Measurements from ENCODE around the gene APCDD1L.

The APCDD1L gene

GRCh38 chr20:58546416-58546711, 31.2 kb upstream of the APCDD1L start:
- TF ChIP-seq TEAD4 (IDR thresholded peaks at IDR 0.05), result no peak
- no peak for TF ChIP-seq EP300 (IDR thresholded peaks at IDR 0.05; ENCODE audit: borderline replicate concordance)
- no peak for TF ChIP-seq REST (IDR thresholded peaks at IDR 0.05; ENCODE audit: low read depth)
- no peak for TF ChIP-seq NFIC (IDR thresholded peaks at IDR 0.05)
- no peak for TF ChIP-seq USF1 (IDR thresholded peaks at IDR 0.05)
- TF ChIP-seq TAF1 (IDR thresholded peaks at IDR 0.05; ENCODE audit: low read depth), result no peak
- no peak for TF ChIP-seq EGR1 (IDR thresholded peaks at IDR 0.05)
- no peak for TF ChIP-seq YY1 (IDR thresholded peaks at IDR 0.05; ENCODE audit: low read depth)
- no peak for TF ChIP-seq CREB1 (IDR thresholded peaks at IDR 0.05; ENCODE audit: low read depth)
- no peak for TF ChIP-seq CEBPB (IDR thresholded peaks at IDR 0.05)
- no peak for TF ChIP-seq FOXM1 (IDR thresholded peaks at IDR 0.05; ENCODE audit: borderline replicate concordance, low read depth)
- no peak for TF ChIP-seq ZBTB7A (IDR thresholded peaks at IDR 0.05; ENCODE audit: low read depth)
- TF ChIP-seq MAX (IDR thresholded peaks at IDR 0.05), result no peak
- no peak for TF ChIP-seq RAD21 (IDR thresholded peaks at IDR 0.05; ENCODE audit: low read depth)
- no peak for TF ChIP-seq TCF12 (IDR thresholded peaks at IDR 0.05; ENCODE audit: low read depth)

- no peak for TF ChIP-seq TCF12 (IDR thresholded peaks at IDR 0.05; ENCODE audit: low read depth)
- no peak for TF ChIP-seq YY1 (IDR thresholded peaks at IDR 0.05; ENCODE audit: low read depth)
- no peak for TF ChIP-seq ZBTB7A (IDR thresholded peaks at IDR 0.05; ENCODE audit: low read depth)
- no peak for TF ChIP-seq FOXM1 (IDR thresholded peaks at IDR 0.05; ENCODE audit: borderline replicate concordance, low read depth)
- no peak for TF ChIP-seq RAD21 (IDR thresholded peaks at IDR 0.05; ENCODE audit: low read depth)
- TF ChIP-seq EP300 (IDR thresholded peaks at IDR 0.05; ENCODE audit: borderline replicate concordance), result no peak
- no peak for TF ChIP-seq EGR1 (IDR thresholded peaks at IDR 0.05)
- TF ChIP-seq REST (IDR thresholded peaks at IDR 0.05; ENCODE audit: low read depth), result no peak
- TF ChIP-seq MAX (IDR thresholded peaks at IDR 0.05), result no peak
- no peak for TF ChIP-seq USF1 (IDR thresholded peaks at IDR 0.05)
- no peak for TF ChIP-seq CREB1 (IDR thresholded peaks at IDR 0.05; ENCODE audit: low read depth)
- TF ChIP-seq TEAD4 (IDR thresholded peaks at IDR 0.05), result no peak
- TF ChIP-seq CEBPB (IDR thresholded peaks at IDR 0.05), result no peak
- no peak for TF ChIP-seq TAF1 (IDR thresholded peaks at IDR 0.05; ENCODE audit: low read depth)
- no peak for TF ChIP-seq NFIC (IDR thresholded peaks at IDR 0.05)
Measured at GRCh38 chr20:58545565-58546415, 30.6 kb upstream of the APCDD1L start.

GRCh38 chr20:58544891-58545290, 29.7 kb upstream of the APCDD1L start:
- TF ChIP-seq TCF12 (IDR thresholded peaks at IDR 0.05; ENCODE audit: low read depth) (no peak), REST (IDR thresholded peaks at IDR 0.05; ENCODE audit: low read depth) (no peak), CEBPB (IDR thresholded peaks at IDR 0.05) (no peak), USF1 (IDR thresholded peaks at IDR 0.05) (no peak), EP300 (IDR thresholded peaks at IDR 0.05; ENCODE audit: borderline replicate concordance) (no peak), EGR1 (IDR thresholded peaks at IDR 0.05) (no peak), TAF1 (IDR thresholded peaks at IDR 0.05; ENCODE audit: low read depth) (no peak), TEAD4 (IDR thresholded peaks at IDR 0.05) (no peak), CREB1 (IDR thresholded peaks at IDR 0.05; ENCODE audit: low read depth) (no peak), RAD21 (IDR thresholded peaks at IDR 0.05; ENCODE audit: low read depth) (no peak)

All from Ishikawa (cell line).